PC-3 (cell line): ENCODE measurements around the gene NPW. TPM values are rescaled to one million over a fixed set of nuclear protein-coding genes. Genes with fewer than 3 reads are reported as not detected.

Experiments used
- ATAC-seq: fragments of 200-7000 bp; cut with Tn5 transposase; 2 replicates; pipeline ENCODE4 v1.9.1; 2020; ENCODE audit warnings: mild to moderate bottlenecking, moderate library complexity
- BruUV-seq: library from RNA; stranded (reverse); fragments of 400-500 nt; replicated peaks from 2 replicates; lab custom pipeline; 2021; lab: Mats Ljungman, UMichigan
- CTCF ChIA-PET: fragments of 300-600 bp; sonication (Branson Sonifier 250); formaldehyde crosslinking; loops from one replicate; lab custom pipeline; 2022; ENCODE audit warnings: antibody characterized with exemption; lab: Charles Lee
- POLR2A ChIA-PET: fragments of 300-600 bp; sonication (Branson Sonifier 250); formaldehyde crosslinking; loops from one replicate; lab custom pipeline; 2022; ENCODE audit warnings: antibody characterized with exemption; ENCODE audit not compliant: unreplicated experiment; lab: Charles Lee
- DNase-seq: peaks from one replicate; pipeline ENCODE4 v3.0.0-alpha.2; 2015
- H2AFZ ChIP-seq: fragments of 300-600 bp; sonication (generic); 2 replicates; pipeline ENCODE4 v1.6.0; 2016; ENCODE audit warnings: antibody characterized with exemption, low read length
- H3F3A ChIP-seq: fragments of 300-600 bp; sonication (generic); one replicate; pipeline ENCODE4 v1.6.0; 2017; ENCODE audit warnings: antibody characterized with exemption, low read length, control low read depth, mild to moderate bottlenecking; ENCODE audit not compliant: unreplicated experiment
- H3K27ac ChIP-seq: fragments of 300-600 bp; sonication (generic); 2 replicates; pipeline ENCODE4 v1.5.1; 2016; ENCODE audit warnings: mild to moderate bottlenecking, low read length
- H3K27me3 ChIP-seq: fragments of 300-600 bp; sonication (generic); 2 replicates; pipeline ENCODE4 v1.6.1; 2016; ENCODE audit warnings: low read length, mixed read lengths
- H3K36me3 ChIP-seq: fragments of 300-600 bp; sonication (generic); 2 replicates; pipeline ENCODE4 v1.6.1; 2016; ENCODE audit warnings: low read depth, mixed run types, low read length, mixed read lengths
- H3K4me1 ChIP-seq: fragments of 300-600 bp; sonication (generic); 2 replicates; pipeline ENCODE4 v1.5.1; 2016; ENCODE audit warnings: low read length; ENCODE audit not compliant: insufficient read depth
- H3K4me2 ChIP-seq: fragments of 300-600 bp; sonication (generic); 2 replicates; pipeline ENCODE4 v1.6.0; 2016; ENCODE audit warnings: low read length
- H3K4me3 ChIP-seq: fragments of 300-600 bp; sonication (generic); 2 replicates; pipeline ENCODE4 v1.5.1; 2016; ENCODE audit warnings: mild to moderate bottlenecking, low read length, mixed read lengths
- H3K79me2 ChIP-seq: fragments of 300-600 bp; sonication (generic); 2 replicates; pipeline ENCODE4 v1.6.1; 2017; ENCODE audit warnings: low read length, mixed read lengths
- H3K9ac ChIP-seq: fragments of 300-600 bp; sonication (generic); 2 replicates; pipeline ENCODE4 v1.6.0; 2016; ENCODE audit warnings: mild to moderate bottlenecking, low read length
- H3K9me2 ChIP-seq: fragments of 300-600 bp; sonication (generic); replicated peaks from 2 replicates; pipeline ENCODE4 v1.6.1; 2016; ENCODE audit warnings: mixed run types, low read length, mixed read lengths
- H3K9me3 ChIP-seq: fragments of 300-600 bp; sonication (generic); 2 replicates; pipeline ENCODE4 v1.6.1; 2016; ENCODE audit warnings: low read length, mixed read lengths
- H4K20me1 ChIP-seq: fragments of 300-600 bp; sonication (generic); 2 replicates; pipeline ENCODE4 v1.6.1; 2016; ENCODE audit warnings: low read length, mixed read lengths
- EZH2 ChIP-seq: fragments of 300-600 bp; sonication (generic); IDR thresholded peaks from one replicate; pipeline ENCODE4 v1.6.1; 2017; ENCODE audit warnings: antibody characterized with exemption, mild to moderate bottlenecking, low read length; ENCODE audit not compliant: unreplicated experiment
- EZH2phosphoT487 ChIP-seq: fragments of 300-600 bp; sonication (generic); IDR thresholded peaks from 2 replicates; pipeline ENCODE4 v1.6.1; 2018; ENCODE audit warnings: mild to moderate bottlenecking, antibody characterized with exemption, low read length, borderline replicate concordance
- intact Hi-C: fragments of 100-400 bp; cut with micrococcal nuclease; formaldehyde crosslinking; loops from 2 replicates; pipeline ENCODE4 v1.9.0; 2023
- total RNA-seq: library from RNA; depleted of rRNA; stranded (reverse); fragments of >200 nt; gene quantifications from 2 replicates; pipeline ENCODE4 v1.2.3, GENCODE V29; 2014
- TF ChIP-seq, protein P1 (sequence below): fragments of 300-600 bp; sonication (generic); conservative IDR thresholded peaks from 2 replicates; pipeline ENCODE4 v1.5.1; 2017; ENCODE audit warnings: antibody characterized with exemption, low read depth, mild to moderate bottlenecking, low read length

The NPW gene
- total RNA-seq, 1 experiment from 2014 or later: 3.8 TPM

- no peak overlapping the region for H3K4me2 ChIP-seq
- intact Hi-C loops: no loop called here
- H3K4me1 ChIP-seq: peaks cover 13% of the 10 kb centered on the region
- H3K36me3 ChIP-seq: no peaks in the 10 kb centered on the region
- H2AFZ ChIP-seq: no peak overlapping the region
- no peak overlapping the region for H3K4me3 ChIP-seq
- ATAC-seq (no peak), DNase-seq (no peak)
- no peaks in the 10 kb centered on the region for H3F3A ChIP-seq
- H3K27ac ChIP-seq: no peak overlapping the region
- POLR2A ChIA-PET: no interaction called here
- no peaks in the 10 kb centered on the region for H4K20me1 ChIP-seq
- no peaks in the 10 kb centered on the region for H3K79me2 ChIP-seq
- no peaks in the 10 kb centered on the region; the same call in 1 of the 2 replicates for H3K27me3 ChIP-seq
- no peaks in the 10 kb centered on the region for H3K9me3 ChIP-seq
- TF ChIP-seq EZH2phosphoT487 (no peak), EZH2 (no peak)
- TF ChIP-seq, protein P1, sequence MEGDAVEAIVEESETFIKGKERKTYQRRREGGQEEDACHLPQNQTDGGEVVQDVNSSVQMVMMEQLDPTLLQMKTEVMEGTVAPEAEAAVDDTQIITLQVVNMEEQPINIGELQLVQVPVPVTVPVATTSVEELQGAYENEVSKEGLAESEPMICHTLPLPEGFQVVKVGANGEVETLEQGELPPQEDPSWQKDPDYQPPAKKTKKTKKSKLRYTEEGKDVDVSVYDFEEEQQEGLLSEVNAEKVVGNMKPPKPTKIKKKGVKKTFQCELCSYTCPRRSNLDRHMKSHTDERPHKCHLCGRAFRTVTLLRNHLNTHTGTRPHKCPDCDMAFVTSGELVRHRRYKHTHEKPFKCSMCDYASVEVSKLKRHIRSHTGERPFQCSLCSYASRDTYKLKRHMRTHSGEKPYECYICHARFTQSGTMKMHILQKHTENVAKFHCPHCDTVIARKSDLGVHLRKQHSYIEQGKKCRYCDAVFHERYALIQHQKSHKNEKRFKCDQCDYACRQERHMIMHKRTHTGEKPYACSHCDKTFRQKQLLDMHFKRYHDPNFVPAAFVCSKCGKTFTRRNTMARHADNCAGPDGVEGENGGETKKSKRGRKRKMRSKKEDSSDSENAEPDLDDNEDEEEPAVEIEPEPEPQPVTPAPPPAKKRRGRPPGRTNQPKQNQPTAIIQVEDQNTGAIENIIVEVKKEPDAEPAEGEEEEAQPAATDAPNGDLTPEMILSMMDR: peak; percentile 51
- CTCF ChIA-PET: interaction anchor here (0.5 to 1.1 kb wide), 2 partner anchors 25 to 56 kb away, joined by 3 to 6 read pairs; no protein-coding TSS in a partner anchor
- no peaks in the 10 kb centered on the region for H3K9me2 ChIP-seq
- no TSS peak for BruUV-seq
- H3K9ac ChIP-seq: no peak overlapping the region
Measured at GRCh38 chr16:2016407-2016922, 3.1 kb upstream of the NPW start.

- H4K20me1 ChIP-seq: no peaks in the 10 kb centered on the region
- no TSS peak for BruUV-seq
- ChIA-PET POLR2A (no interaction called here), CTCF (no interaction called here)
- no peaks in the 10 kb centered on the region for H3K9me3 ChIP-seq
- TF ChIP-seq, protein P1: no peak
- TF ChIP-seq EZH2phosphoT487 (no peak), EZH2 (no peak)
- no peak for DNase-seq
- H3K4me3 ChIP-seq: peak overlapping the region; percentile 49
- no peaks in the 10 kb centered on the region for H3K9me2 ChIP-seq
- H3K27me3 ChIP-seq: no peaks in the 10 kb centered on the region; the same call in 1 of the 2 replicates
- H3K36me3 ChIP-seq: no peaks in the 10 kb centered on the region
- peak overlapping the region; percentile 64 for H3K4me2 ChIP-seq
- H3F3A ChIP-seq: no peaks in the 10 kb centered on the region
- no peak overlapping the region for H3K9ac ChIP-seq
- H3K79me2 ChIP-seq: no peaks in the 10 kb centered on the region
- no peak overlapping the region for H3K27ac ChIP-seq
- intact Hi-C loops: no loop called here
- ATAC-seq: no peak
- H3K4me1 ChIP-seq: peaks cover 19% of the 10 kb centered on the region
- peak overlapping the region; percentile 26; the same call in 1 of the 2 replicates for H2AFZ ChIP-seq
Measured at GRCh38 chr16:2019921-2020831, 591 bp downstream of the NPW start.
